Stomach (tissue), 4 donors: ENCODE measurements around the gene MAST4.

ENCODE experiments used
- CTCF ChIP-seq, 7 experiments: fragments of 450-650 bp in 4 of 7; fragments of 200-600 bp in 3 of 7; sonication (generic) in 3 of 7; IDR thresholded peaks; one replicate each; pipeline ENCODE4 v1.5.1; 2016 to 2019; ENCODE audit warnings: antibody characterized with exemption in 7 of 7, control low read depth in 2 of 7, mild to moderate bottlenecking in 1 of 7
- EP300 ChIP-seq: sonication (generic); formaldehyde crosslinking; IDR thresholded peaks from one replicate; pipeline ENCODE4 v1.6.1; 2017; ENCODE audit warnings: antibody characterized with exemption
- POLR2A ChIP-seq, 4 donors: fragments of 450-650 bp; IDR thresholded peaks; one replicate each; pipeline ENCODE4 v1.6.1; 2016; ENCODE audit warnings: antibody characterized with exemption in 4 of 4, control low read depth in 2 of 4, mild to moderate bottlenecking in 1 of 4, moderate library complexity in 1 of 4
- POLR2AphosphoS5 ChIP-seq, 3 donors: sonication (generic); formaldehyde crosslinking; IDR thresholded peaks; one replicate each; pipeline ENCODE4 v1.6.1; 2016; ENCODE audit warnings: antibody characterized with exemption in 3 of 3

- TF ChIP-seq CTCF (IDR thresholded peaks at IDR 0.05) (no peak), POLR2AphosphoS5 (IDR thresholded peaks at IDR 0.05) (no peak), POLR2A (IDR thresholded peaks at IDR 0.05) (no peak), EP300 (no peak)
These were observed 383.5 kb downstream of the MAST4 start for GRCh38 chr5:66979738-66980137.
